HepG2 (cell line): ENCODE measurements around the gene MCOLN1. TPM values are rescaled to one million over a fixed set of nuclear protein-coding genes. Genes with fewer than 3 reads are reported as not detected.

Experiments
- BHLHE40 ChIP-seq: IDR thresholded peaks from 2 replicates; pipeline ENCODE4 v1.6.1; 2011; ENCODE audit warnings: low read length, improper control_type of control experiment
- KDM5B ChIP-seq: sonication (generic); formaldehyde crosslinking; IDR thresholded peaks from 2 replicates; pipeline ENCODE4 v1.4.0; 2020; ENCODE audit warnings: missing genetic modification reagents, mild to moderate bottlenecking, borderline replicate concordance
- KLF13 ChIP-seq: sonication (generic); formaldehyde crosslinking; IDR thresholded peaks from 2 replicates; pipeline ENCODE4 v1.4.0; 2020; ENCODE audit warnings: mild to moderate bottlenecking, missing genetic modification reagents
- MIXL1 ChIP-seq: IDR thresholded peaks from 2 replicates; pipeline ENCODE4 v1.6.1; 2016
- MLXIP ChIP-seq: sonication (generic); formaldehyde crosslinking; IDR thresholded peaks from 2 replicates; pipeline ENCODE4 v1.9.0; 2021; ENCODE audit warnings: missing genetic modification reagents, borderline replicate concordance
- NFATC3 ChIP-seq: sonication (generic); formaldehyde crosslinking; IDR thresholded peaks from 2 replicates; pipeline ENCODE4 v1.5.1; 2020; ENCODE audit warnings: mild to moderate bottlenecking, missing genetic modification reagents
- PLSCR1 ChIP-seq: sonication (generic); formaldehyde crosslinking; IDR thresholded peaks from 2 replicates; pipeline ENCODE4 v1.5.0; 2020; ENCODE audit warnings: missing genetic modification reagents, mild to moderate bottlenecking, borderline replicate concordance
- SNAPC2 ChIP-seq: sonication (generic); formaldehyde crosslinking; IDR thresholded peaks from 2 replicates; pipeline ENCODE4 v1.8.1; 2022; ENCODE audit warnings: mild to moderate bottlenecking, missing genetic modification reagents
- SPEN ChIP-seq: sonication (generic); formaldehyde crosslinking; IDR thresholded peaks from 2 replicates; pipeline ENCODE4 v1.5.1; 2020; ENCODE audit warnings: low read depth, mild to moderate bottlenecking, missing genetic modification reagents
- THAP8 ChIP-seq: sonication (generic); formaldehyde crosslinking; IDR thresholded peaks from 2 replicates; pipeline ENCODE4 v1.5.1; 2020; ENCODE audit warnings: missing genetic modification reagents, mild to moderate bottlenecking, borderline replicate concordance
- ZNF124 ChIP-seq: sonication (generic); formaldehyde crosslinking; IDR thresholded peaks from 2 replicates; pipeline ENCODE4 v1.4.0; 2020; ENCODE audit warnings: missing genetic modification reagents
- ZNF160 ChIP-seq: sonication (generic); formaldehyde crosslinking; IDR thresholded peaks from 2 replicates; pipeline ENCODE4 v1.8.0; 2022; ENCODE audit warnings: mild to moderate bottlenecking, inconsistent platforms, missing genetic modification reagents
- ZNF710 ChIP-seq: sonication (generic); formaldehyde crosslinking; IDR thresholded peaks from 2 replicates; pipeline ENCODE4 v1.5.0; 2020; ENCODE audit warnings: mild to moderate bottlenecking, missing genetic modification reagents, borderline replicate concordance
- polyA plus RNA-seq, 8 experiments: library from polyadenylated mRNA; depleted of rRNA in 3 of 8; stranded (reverse) in 7 of 8; unstranded in 1 of 8; fragments of >200 nt; fragmentation: Illumina TruSeq in 4 of 8; extraction: Trizol in 4 of 8; gene quantifications; 2 replicates each; pipeline versions ENCODE4 v1.2.1 to v1.2.3, GENCODE V29; 2011 to 2016; ENCODE audit warnings: low read depth in 4 of 8, missing spikeins in 1 of 8, mixed read lengths in 1 of 8; ENCODE audit not compliant: insufficient read depth in 1 of 8
- total RNA-seq, 5 experiments: library from RNA; depleted of rRNA; stranded (reverse); fragments of >200 nt; fragmentation: Illumina TruSeq; extraction: Trizol; gene quantifications; 2 replicates each; pipeline ENCODE4 v1.2.3, GENCODE V29; 2016; ENCODE audit warnings: low read depth in 1 of 5
- TF ChIP-seq, protein P1 (sequence below): sonication (generic); formaldehyde crosslinking; IDR thresholded peaks from 2 replicates; pipeline ENCODE4 v1.4.0; 2020; ENCODE audit warnings: missing genetic modification reagents
- TF ChIP-seq, protein P2 (sequence below), 2 experiments: sonication (generic) in 1 of 2; formaldehyde crosslinking in 1 of 2; IDR thresholded peaks; 2 replicates each; pipeline versions ENCODE4 v1.5.1 to v1.6.1; 2011 to 2020; ENCODE audit warnings: borderline replicate concordance in 1 of 2, low read depth in 1 of 2, low read length in 1 of 2, mild to moderate bottlenecking in 1 of 2, missing genetic modification reagents in 1 of 2, moderate library complexity in 1 of 2

MCOLN1 gene
- total and polyA plus RNA-seq, 2 of the 13 experiments (the other 11 are each of a cell fraction or from before 2014, with no cell fraction given): 3.4 to 15.7 TPM

DNA sequence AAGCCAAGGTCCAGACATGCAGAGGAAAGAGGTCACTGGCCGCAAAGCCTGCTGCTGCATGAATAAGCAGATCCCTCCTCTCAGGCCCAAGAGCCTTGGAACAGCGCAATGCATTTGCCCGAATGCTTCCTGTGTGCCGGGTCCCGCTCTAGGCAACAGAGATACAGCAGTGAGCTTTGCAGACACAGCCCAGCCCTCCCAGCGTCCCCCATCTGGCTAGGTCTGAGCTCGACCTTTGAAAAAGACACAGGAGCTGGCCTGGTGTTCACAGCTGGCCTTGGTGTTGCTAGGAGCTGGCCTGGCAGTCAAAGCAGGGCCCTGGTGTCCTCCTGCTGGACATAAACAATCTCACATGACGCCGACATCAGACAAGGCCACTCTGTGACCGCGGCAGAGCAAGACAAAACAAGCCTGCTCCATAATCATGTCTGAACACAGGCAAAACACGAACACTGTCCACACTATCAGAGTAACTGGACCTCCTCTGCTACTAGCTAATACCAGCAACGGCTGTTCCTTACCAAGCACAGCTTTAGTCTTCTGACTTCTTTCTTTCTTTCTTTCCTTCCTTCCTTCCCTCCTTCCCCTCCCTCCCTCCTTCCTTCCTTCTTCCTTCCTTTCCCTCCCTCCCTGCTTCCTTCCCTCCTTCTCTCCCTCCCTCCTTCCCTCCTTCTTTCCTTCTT, 27.9 kb upstream of the MCOLN1 start (continued):
- TF ChIP-seq, protein P1, sequence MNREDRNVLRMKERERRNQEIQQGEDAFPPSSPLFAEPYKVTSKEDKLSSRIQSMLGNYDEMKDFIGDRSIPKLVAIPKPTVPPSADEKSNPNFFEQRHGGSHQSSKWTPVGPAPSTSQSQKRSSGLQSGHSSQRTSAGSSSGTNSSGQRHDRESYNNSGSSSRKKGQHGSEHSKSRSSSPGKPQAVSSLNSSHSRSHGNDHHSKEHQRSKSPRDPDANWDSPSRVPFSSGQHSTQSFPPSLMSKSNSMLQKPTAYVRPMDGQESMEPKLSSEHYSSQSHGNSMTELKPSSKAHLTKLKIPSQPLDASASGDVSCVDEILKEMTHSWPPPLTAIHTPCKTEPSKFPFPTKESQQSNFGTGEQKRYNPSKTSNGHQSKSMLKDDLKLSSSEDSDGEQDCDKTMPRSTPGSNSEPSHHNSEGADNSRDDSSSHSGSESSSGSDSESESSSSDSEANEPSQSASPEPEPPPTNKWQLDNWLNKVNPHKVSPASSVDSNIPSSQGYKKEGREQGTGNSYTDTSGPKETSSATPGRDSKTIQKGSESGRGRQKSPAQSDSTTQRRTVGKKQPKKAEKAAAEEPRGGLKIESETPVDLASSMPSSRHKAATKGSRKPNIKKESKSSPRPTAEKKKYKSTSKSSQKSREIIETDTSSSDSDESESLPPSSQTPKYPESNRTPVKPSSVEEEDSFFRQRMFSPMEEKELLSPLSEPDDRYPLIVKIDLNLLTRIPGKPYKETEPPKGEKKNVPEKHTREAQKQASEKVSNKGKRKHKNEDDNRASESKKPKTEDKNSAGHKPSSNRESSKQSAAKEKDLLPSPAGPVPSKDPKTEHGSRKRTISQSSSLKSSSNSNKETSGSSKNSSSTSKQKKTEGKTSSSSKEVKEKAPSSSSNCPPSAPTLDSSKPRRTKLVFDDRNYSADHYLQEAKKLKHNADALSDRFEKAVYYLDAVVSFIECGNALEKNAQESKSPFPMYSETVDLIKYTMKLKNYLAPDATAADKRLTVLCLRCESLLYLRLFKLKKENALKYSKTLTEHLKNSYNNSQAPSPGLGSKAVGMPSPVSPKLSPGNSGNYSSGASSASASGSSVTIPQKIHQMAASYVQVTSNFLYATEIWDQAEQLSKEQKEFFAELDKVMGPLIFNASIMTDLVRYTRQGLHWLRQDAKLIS (CRISPR knock-in tag): no peak
- TF ChIP-seq SNAPC2 (CRISPR knock-in tag) (no peak), ZNF160 (CRISPR knock-in tag) (no peak), SPEN (peak; percentile 46), THAP8 (CRISPR knock-in tag) (no peak), MLXIP (CRISPR knock-in tag) (no peak), BHLHE40 (no peak; the same call in 1 of the 2 replicates), ZNF710 (CRISPR knock-in tag) (peak; percentile 79; the same call in 1 of the 2 replicates), NFATC3 (no peak), PLSCR1 (CRISPR knock-in tag) (no peak), KLF13 (no peak), MIXL1 (CRISPR knock-in tag) (no peak; the same call in none of the 2 replicates), KDM5B (CRISPR knock-in tag) (peak; percentile 60; the same call in 1 of the 2 replicates), ZNF124 (peak; percentile 30; the same call in 1 of the 2 replicates)
- TF ChIP-seq, protein P2, sequence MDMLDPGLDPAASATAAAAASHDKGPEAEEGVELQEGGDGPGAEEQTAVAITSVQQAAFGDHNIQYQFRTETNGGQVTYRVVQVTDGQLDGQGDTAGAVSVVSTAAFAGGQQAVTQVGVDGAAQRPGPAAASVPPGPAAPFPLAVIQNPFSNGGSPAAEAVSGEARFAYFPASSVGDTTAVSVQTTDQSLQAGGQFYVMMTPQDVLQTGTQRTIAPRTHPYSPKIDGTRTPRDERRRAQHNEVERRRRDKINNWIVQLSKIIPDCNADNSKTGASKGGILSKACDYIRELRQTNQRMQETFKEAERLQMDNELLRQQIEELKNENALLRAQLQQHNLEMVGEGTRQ (IDR thresholded peaks at IDR 0.05; ENCODE audit: low read depth, low read length): no peak
- TF ChIP-seq, protein P2 (CRISPR knock-in tag; IDR thresholded peaks at IDR 0.05; ENCODE audit: borderline replicate concordance): no peak
